Measurements from ENCODE around the gene FAM204A. TPM values are rescaled to one million over a fixed set of nuclear protein-coding genes. Genes with fewer than 3 reads are reported as not detected.

FAM204A gene
- total RNA-seq, 3 donors from 2014 or later (not counting 1 experiment from before 2014, with no cell fraction given), result 69.2 to 73.2 (median 72.7) TPM

- H3K27ac Mint-ChIP-seq, result no peak overlapping the region
- no peaks in the 10 kb centered on the region for H3K27me3 ChIP-seq (ENCODE audit: control insufficient read depth, insufficient read depth, low read length)
- H3K27ac ChIP-seq (ENCODE audit: low read length), result no peak overlapping the region
- intact Hi-C loops (cut with micrococcal nuclease), result no loop called here
- peaks cover 0 to 2% of the 10 kb centered on the region in 2 donors for H3K9me3 Mint-ChIP-seq
- DNase-seq (no peak), ATAC-seq (no peak)
- TF ChIP-seq CTCF (IDR thresholded peaks at IDR 0.05), result no peak
- H3K4me1 ChIP-seq (ENCODE audit: control insufficient read depth, insufficient read depth, low read length), result no peaks in the 10 kb centered on the region
- H3K4me3 Mint-ChIP-seq, result no peak overlapping the region
- H3K36me3 ChIP-seq (ENCODE audit: control insufficient read depth, insufficient read depth, low read length), result no peaks in the 10 kb centered on the region
- peaks cover 27 to 54% of the 10 kb centered on the region in 2 donors for H3K27me3 Mint-ChIP-seq (ENCODE audit: low read depth in 2 of 2)
- H3K9me3 ChIP-seq (ENCODE audit: control insufficient read depth, insufficient read depth, low read length), result peaks cover 3% of the 10 kb centered on the region
- H3K4me1 Mint-ChIP-seq, result no peaks in the 10 kb centered on the region
- no peaks in the 10 kb centered on the region for H3K36me3 Mint-ChIP-seq
- H3K4me3 ChIP-seq (ENCODE audit: low read length), result no peak overlapping the region
Observed at GRCh38 chr10:118365702-118366101, 23.6 kb upstream of the FAM204A start.

GRCh38 chr10:118362103-118362502 is 20.0 kb upstream of the FAM204A start:
- no peaks in the 10 kb centered on the region for H3K4me1 Mint-ChIP-seq
- no peaks in the 10 kb centered on the region for H3K4me1 ChIP-seq (ENCODE audit: control insufficient read depth, insufficient read depth, low read length)
- H3K36me3 ChIP-seq (ENCODE audit: control insufficient read depth, insufficient read depth, low read length), result no peaks in the 10 kb centered on the region
- no peak overlapping the region for H3K4me3 Mint-ChIP-seq
- H3K27ac Mint-ChIP-seq, result no peak overlapping the region
- H3K9me3 ChIP-seq (ENCODE audit: control insufficient read depth, insufficient read depth, low read length), result peaks cover 3% of the 10 kb centered on the region
- DNase-seq (no peak), ATAC-seq (no peak)
- TF ChIP-seq CTCF (IDR thresholded peaks at IDR 0.05), result no peak
- H3K27me3 ChIP-seq (ENCODE audit: control insufficient read depth, insufficient read depth, low read length), result peaks cover 6% of the 10 kb centered on the region
- intact Hi-C loops (cut with micrococcal nuclease), result no loop called here
- H3K4me3 ChIP-seq (ENCODE audit: low read length), result no peak overlapping the region
- peaks cover 23 to 46% of the 10 kb centered on the region in 2 donors for H3K27me3 Mint-ChIP-seq (ENCODE audit: low read depth in 2 of 2)
- no peaks in the 10 kb centered on the region for H3K36me3 Mint-ChIP-seq
- H3K9me3 Mint-ChIP-seq, result peaks cover 0 to 2% of the 10 kb centered on the region in 2 donors
- WGBS (ENCODE audit: insufficient coverage), result 100% methylated on average over 1 of the region's 1 CpG
- no peak overlapping the region for H3K27ac ChIP-seq (ENCODE audit: low read length)

GRCh38 chr10:118358327-118358726 is 16.2 kb upstream of the FAM204A start:
- no peak for TF ChIP-seq CTCF (IDR thresholded peaks at IDR 0.05)
- no peaks in the 10 kb centered on the region for H3K9me3 Mint-ChIP-seq
- no peak overlapping the region for H3K4me3 Mint-ChIP-seq
- no peak overlapping the region for H3K27ac Mint-ChIP-seq
- H3K27me3 Mint-ChIP-seq (ENCODE audit: low read depth in 2 of 2), result peaks cover 25 to 53% of the 10 kb centered on the region in 2 donors
- DNase-seq, result no peak
- no peak for ATAC-seq
- intact Hi-C loops (cut with micrococcal nuclease), result no loop called here
- H3K4me1 Mint-ChIP-seq, result no peaks in the 10 kb centered on the region
- Histone ChIP-seq H3K4me1 (ENCODE audit: control insufficient read depth, insufficient read depth, low read length) (no peaks in the 10 kb centered on the region), H3K4me3 (ENCODE audit: low read length) (no peak overlapping the region), H3K9me3 (ENCODE audit: control insufficient read depth, insufficient read depth, low read length) (no peaks in the 10 kb centered on the region), H3K27me3 (ENCODE audit: control insufficient read depth, insufficient read depth, low read length) (peaks cover 9% of the 10 kb centered on the region), H3K27ac (ENCODE audit: low read length) (no peak overlapping the region), H3K36me3 (ENCODE audit: control insufficient read depth, insufficient read depth, low read length) (no peaks in the 10 kb centered on the region)
- 92% methylated on average over 5 of the region's 6 CpGs for WGBS (ENCODE audit: insufficient coverage)
- no peaks in the 10 kb centered on the region for H3K36me3 Mint-ChIP-seq

GRCh38 chr10:118357841-118358240 is 15.7 kb upstream of the FAM204A start:
- no peak for TF ChIP-seq CTCF (IDR thresholded peaks at IDR 0.05)
- Histone ChIP-seq H3K9me3 (ENCODE audit: control insufficient read depth, insufficient read depth, low read length) (no peaks in the 10 kb centered on the region), H3K4me3 (ENCODE audit: low read length) (no peak overlapping the region), H3K27me3 (ENCODE audit: control insufficient read depth, insufficient read depth, low read length) (peaks cover 12% of the 10 kb centered on the region), H3K27ac (ENCODE audit: low read length) (no peak overlapping the region), H3K36me3 (ENCODE audit: control insufficient read depth, insufficient read depth, low read length) (no peaks in the 10 kb centered on the region), H3K4me1 (ENCODE audit: control insufficient read depth, insufficient read depth, low read length) (no peaks in the 10 kb centered on the region)
- ATAC-seq (no peak), DNase-seq (no peak)
- H3K27ac Mint-ChIP-seq, result no peak overlapping the region
- intact Hi-C loops (cut with micrococcal nuclease), result no loop called here
- H3K36me3 Mint-ChIP-seq, result no peaks in the 10 kb centered on the region
- H3K27me3 Mint-ChIP-seq (ENCODE audit: low read depth in 2 of 2), result peaks cover 26 to 51% of the 10 kb centered on the region in 2 donors
- no peaks in the 10 kb centered on the region for H3K9me3 Mint-ChIP-seq
- no peak overlapping the region for H3K4me3 Mint-ChIP-seq
- WGBS (ENCODE audit: insufficient coverage), result 77% methylated on average over 2 of the region's 3 CpGs
- H3K4me1 Mint-ChIP-seq, result no peaks in the 10 kb centered on the region
